Hematopoietic multipotent progenitor cell treated with erythropoietin and hydrocortisone succinate and interleukin-3 and kit ligand, for 15 days (in vitro differentiated cells): ENCODE data around the gene SPI1.

Experiments used
- DNase-seq: peaks from one replicate; pipeline ENCODE4 v3.0.0-alpha.2; 2015; ENCODE audit warnings: low spot score

Gene SPI1

GRCh38 chr11:47378010-47378835 is at the start of gene SPI1:
SPI1 (minus strand) TSS chr11:47378547; CDS start chr11:47378353, 194 bp downstream.
- DNase-seq, result peak; percentile 49

- DNase-seq, result peak; percentile 99
Observed at GRCh38 chr11:47426062-47426956, 48.0 kb upstream of the SPI1 start, which contains the start of gene PSMC3. PSMC3 (minus strand) TSS chr11:47426439; CDS start chr11:47426279, 160 bp downstream.

GRCh38 chr11:47425611-47426010 is 47.3 kb upstream of the SPI1 start:
- no peak for DNase-seq

GRCh38 chr11:47418454-47419259 is 40.3 kb upstream of the SPI1 start:
- no peak for DNase-seq

- no peak for DNase-seq
Observed at GRCh38 chr11:47417712-47418111, 39.4 kb upstream of the SPI1 start.

GRCh38 chr11:47415949-47416472 is 37.7 kb upstream of the SPI1 start:
- no peak for DNase-seq

- no peak for DNase-seq
Observed at GRCh38 chr11:47415091-47415854, 36.9 kb upstream of the SPI1 start.

- no peak for DNase-seq
Observed at GRCh38 chr11:47414685-47415070, 36.3 kb upstream of the SPI1 start.

GRCh38 chr11:47413908-47414684 is 35.7 kb upstream of the SPI1 start:
- no peak for DNase-seq

GRCh38 chr11:47413351-47413750 is 35.0 kb upstream of the SPI1 start:
- no peak for DNase-seq

- peak; percentile 53 for DNase-seq
Observed at GRCh38 chr11:47411884-47412746, 33.8 kb upstream of the SPI1 start.

GRCh38 chr11:47410370-47411264 is 32.3 kb upstream of the SPI1 start:
- no peak for DNase-seq

- no peak for DNase-seq
Observed at GRCh38 chr11:47409440-47410369, 31.4 kb upstream of the SPI1 start.

- no peak for DNase-seq
Observed at GRCh38 chr11:47408598-47409439, 30.5 kb upstream of the SPI1 start.

- DNase-seq, result peak; percentile 83
Observed at GRCh38 chr11:47407746-47408590, 29.6 kb upstream of the SPI1 start, which contains the start of gene SLC39A13. SLC39A13 (plus strand) TSS chr11:47408590; CDS start chr11:47410095, 1,505 bp downstream.
